ENCODE data around the gene DCLK1. TPM values are rescaled to one million over a fixed set of nuclear protein-coding genes. Genes with fewer than 3 reads are reported as not detected.

DCLK1 gene
- total and polyA plus RNA-seq, 4 donors: 0.04 to 0.56 (median 0.20) TPM

DNA sequence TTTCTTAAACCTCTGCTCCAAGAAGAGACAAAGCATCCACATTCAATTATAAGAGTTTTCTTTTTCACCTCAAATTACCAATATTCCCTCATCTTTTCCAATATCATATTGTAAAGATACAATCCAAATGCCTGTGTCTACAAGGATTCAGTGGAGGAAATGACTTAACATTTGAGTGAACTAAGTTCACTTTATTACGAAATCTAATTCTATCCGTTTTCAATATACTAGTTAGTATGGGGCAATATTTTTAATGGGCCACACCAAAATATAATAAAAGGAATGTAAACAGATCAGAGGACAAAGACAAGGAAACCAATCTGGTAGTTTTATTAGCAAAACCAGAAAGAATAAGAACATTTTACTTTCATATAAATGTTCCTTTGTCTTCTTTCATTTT, 136.0 kb downstream of the DCLK1 start:
- no peak overlapping the region for H3K9ac ChIP-seq (ENCODE audit: low read depth in 1 of 2, low read length in 2 of 2)
- H3K27me3 ChIP-seq (ENCODE audit: control insufficient read depth in 4 of 4, insufficient read depth in 4 of 4, low read length in 3 of 4): peaks cover 0 to 6% (median 1%) of the 10 kb centered on the region in 4 donors
- H3K9me3 ChIP-seq (ENCODE audit: control insufficient read depth in 4 of 4, low read length in 3 of 4): no peaks in the 10 kb centered on the region
- H3K27ac ChIP-seq (ENCODE audit: low read depth in 1 of 2, low read length in 2 of 2): no peak overlapping the region
- H3K4me3 ChIP-seq (ENCODE audit: low read depth in 1 of 3, low read length in 3 of 3): no peak overlapping the region
- 52% methylated on average over 2 of the region's 2 CpGs for WGBS
- no peak for DNase-seq (ENCODE audit: low spot score)
- TF ChIP-seq, protein P1, sequence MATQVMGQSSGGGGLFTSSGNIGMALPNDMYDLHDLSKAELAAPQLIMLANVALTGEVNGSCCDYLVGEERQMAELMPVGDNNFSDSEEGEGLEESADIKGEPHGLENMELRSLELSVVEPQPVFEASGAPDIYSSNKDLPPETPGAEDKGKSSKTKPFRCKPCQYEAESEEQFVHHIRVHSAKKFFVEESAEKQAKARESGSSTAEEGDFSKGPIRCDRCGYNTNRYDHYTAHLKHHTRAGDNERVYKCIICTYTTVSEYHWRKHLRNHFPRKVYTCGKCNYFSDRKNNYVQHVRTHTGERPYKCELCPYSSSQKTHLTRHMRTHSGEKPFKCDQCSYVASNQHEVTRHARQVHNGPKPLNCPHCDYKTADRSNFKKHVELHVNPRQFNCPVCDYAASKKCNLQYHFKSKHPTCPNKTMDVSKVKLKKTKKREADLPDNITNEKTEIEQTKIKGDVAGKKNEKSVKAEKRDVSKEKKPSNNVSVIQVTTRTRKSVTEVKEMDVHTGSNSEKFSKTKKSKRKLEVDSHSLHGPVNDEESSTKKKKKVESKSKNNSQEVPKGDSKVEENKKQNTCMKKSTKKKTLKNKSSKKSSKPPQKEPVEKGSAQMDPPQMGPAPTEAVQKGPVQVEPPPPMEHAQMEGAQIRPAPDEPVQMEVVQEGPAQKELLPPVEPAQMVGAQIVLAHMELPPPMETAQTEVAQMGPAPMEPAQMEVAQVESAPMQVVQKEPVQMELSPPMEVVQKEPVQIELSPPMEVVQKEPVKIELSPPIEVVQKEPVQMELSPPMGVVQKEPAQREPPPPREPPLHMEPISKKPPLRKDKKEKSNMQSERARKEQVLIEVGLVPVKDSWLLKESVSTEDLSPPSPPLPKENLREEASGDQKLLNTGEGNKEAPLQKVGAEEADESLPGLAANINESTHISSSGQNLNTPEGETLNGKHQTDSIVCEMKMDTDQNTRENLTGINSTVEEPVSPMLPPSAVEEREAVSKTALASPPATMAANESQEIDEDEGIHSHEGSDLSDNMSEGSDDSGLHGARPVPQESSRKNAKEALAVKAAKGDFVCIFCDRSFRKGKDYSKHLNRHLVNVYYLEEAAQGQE (IDR thresholded peaks at IDR 0.05): no peak
- TF ChIP-seq YY1 (IDR thresholded peaks at IDR 0.05) (no peak), JUND (IDR thresholded peaks at IDR 0.05) (no peak), RAD21 (IDR thresholded peaks at IDR 0.05) (no peak), EGR1 (IDR thresholded peaks at IDR 0.05; ENCODE audit: low read depth in 2 of 2) (no peak), SP1 (IDR thresholded peaks at IDR 0.05) (no peak), HNF4G (IDR thresholded peaks at IDR 0.05) (no peak), TAF1 (conservative IDR thresholded peaks at IDR 0.05) (no peak), FOXA1 (IDR thresholded peaks at IDR 0.05) (no peak), FOXA2 (IDR thresholded peaks at IDR 0.05) (no peak), HNF4A (conservative IDR thresholded peaks at IDR 0.05) (no peak), GABPA (IDR thresholded peaks at IDR 0.05 in 1 of 2, conservative IDR thresholded peaks at IDR 0.05 in 1 of 2) (no peak), MAX (IDR thresholded peaks at IDR 0.05) (no peak), RXRA (IDR thresholded peaks at IDR 0.05) (no peak), NR2F2 (IDR thresholded peaks at IDR 0.05) (no peak)
- TF ChIP-seq, protein P2, sequence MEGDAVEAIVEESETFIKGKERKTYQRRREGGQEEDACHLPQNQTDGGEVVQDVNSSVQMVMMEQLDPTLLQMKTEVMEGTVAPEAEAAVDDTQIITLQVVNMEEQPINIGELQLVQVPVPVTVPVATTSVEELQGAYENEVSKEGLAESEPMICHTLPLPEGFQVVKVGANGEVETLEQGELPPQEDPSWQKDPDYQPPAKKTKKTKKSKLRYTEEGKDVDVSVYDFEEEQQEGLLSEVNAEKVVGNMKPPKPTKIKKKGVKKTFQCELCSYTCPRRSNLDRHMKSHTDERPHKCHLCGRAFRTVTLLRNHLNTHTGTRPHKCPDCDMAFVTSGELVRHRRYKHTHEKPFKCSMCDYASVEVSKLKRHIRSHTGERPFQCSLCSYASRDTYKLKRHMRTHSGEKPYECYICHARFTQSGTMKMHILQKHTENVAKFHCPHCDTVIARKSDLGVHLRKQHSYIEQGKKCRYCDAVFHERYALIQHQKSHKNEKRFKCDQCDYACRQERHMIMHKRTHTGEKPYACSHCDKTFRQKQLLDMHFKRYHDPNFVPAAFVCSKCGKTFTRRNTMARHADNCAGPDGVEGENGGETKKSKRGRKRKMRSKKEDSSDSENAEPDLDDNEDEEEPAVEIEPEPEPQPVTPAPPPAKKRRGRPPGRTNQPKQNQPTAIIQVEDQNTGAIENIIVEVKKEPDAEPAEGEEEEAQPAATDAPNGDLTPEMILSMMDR (IDR thresholded peaks at IDR 0.05; ENCODE audit: low read depth, low read length, missing input control): no peak
- TF ChIP-seq, protein P3, sequence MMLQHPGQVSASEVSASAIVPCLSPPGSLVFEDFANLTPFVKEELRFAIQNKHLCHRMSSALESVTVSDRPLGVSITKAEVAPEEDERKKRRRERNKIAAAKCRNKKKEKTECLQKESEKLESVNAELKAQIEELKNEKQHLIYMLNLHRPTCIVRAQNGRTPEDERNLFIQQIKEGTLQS (IDR thresholded peaks at IDR 0.05): no peak
- TF ChIP-seq, protein P4, sequence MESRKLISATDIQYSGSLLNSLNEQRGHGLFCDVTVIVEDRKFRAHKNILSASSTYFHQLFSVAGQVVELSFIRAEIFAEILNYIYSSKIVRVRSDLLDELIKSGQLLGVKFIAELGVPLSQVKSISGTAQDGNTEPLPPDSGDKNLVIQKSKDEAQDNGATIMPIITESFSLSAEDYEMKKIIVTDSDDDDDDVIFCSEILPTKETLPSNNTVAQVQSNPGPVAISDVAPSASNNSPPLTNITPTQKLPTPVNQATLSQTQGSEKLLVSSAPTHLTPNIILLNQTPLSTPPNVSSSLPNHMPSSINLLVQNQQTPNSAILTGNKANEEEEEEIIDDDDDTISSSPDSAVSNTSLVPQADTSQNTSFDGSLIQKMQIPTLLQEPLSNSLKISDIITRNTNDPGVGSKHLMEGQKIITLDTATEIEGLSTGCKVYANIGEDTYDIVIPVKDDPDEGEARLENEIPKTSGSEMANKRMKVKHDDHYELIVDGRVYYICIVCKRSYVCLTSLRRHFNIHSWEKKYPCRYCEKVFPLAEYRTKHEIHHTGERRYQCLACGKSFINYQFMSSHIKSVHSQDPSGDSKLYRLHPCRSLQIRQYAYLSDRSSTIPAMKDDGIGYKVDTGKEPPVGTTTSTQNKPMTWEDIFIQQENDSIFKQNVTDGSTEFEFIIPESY (IDR thresholded peaks at IDR 0.05): no peak
- no peaks in the 10 kb centered on the region for H3K36me3 ChIP-seq (ENCODE audit: control insufficient read depth in 4 of 4, insufficient read depth in 3 of 4, low read depth in 1 of 4, low read length in 3 of 4)
- H3K4me1 ChIP-seq (ENCODE audit: control insufficient read depth in 4 of 4, insufficient read depth in 4 of 4, low read length in 3 of 4): no peaks in the 10 kb centered on the region
